B cell (primary cell): ENCODE results near the gene COG5. TPM values are rescaled to one million over a fixed set of nuclear protein-coding genes. Genes with fewer than 3 reads are reported as not detected.

ENCODE experiments used
- ATAC-seq: fragments of 200-7000 bp; cut with Tn5 transposase; one replicate; pipeline ENCODE4 v1.10.0; 2021; ENCODE audit warnings: low read depth, mild to moderate bottlenecking, moderate number of reproducible peaks, moderate library complexity
- CTCF ChIA-PET: fragments of 350-600 bp; sonication (Branson Sonifier 250); formaldehyde crosslinking; loops from one replicate; lab custom pipeline; 2021; ENCODE audit warnings: antibody characterized with exemption, inconsistent platforms; lab: Charles Lee
- POLR2A ChIA-PET: fragments of 350-600 bp; sonication (Branson Sonifier 250); formaldehyde crosslinking; loops from one replicate; lab custom pipeline; 2021; ENCODE audit warnings: antibody characterized with exemption; lab: Charles Lee
- DNase-seq: peaks from one replicate; pipeline ENCODE4 v3.0.0; 2013
- H2AFZ ChIP-seq: 2 replicates; pipeline ENCODE4 v1.6.1; 2012; ENCODE audit warnings: mild to moderate bottlenecking, low read depth, low read length; ENCODE audit not compliant: insufficient read depth, poor library complexity, severe bottlenecking
- H3K27ac ChIP-seq, 2 donors: 1 replicate in 1 of 2; 2 replicates in 1 of 2; pipeline ENCODE4 v1.5.1; 2012 to 2013; ENCODE audit warnings: low read length in 2 of 2, mild to moderate bottlenecking in 2 of 2, moderate library complexity in 1 of 2
- H3K27me3 ChIP-seq, 4 experiments: fragments of 200-600 bp in 1 of 4; sonication (generic) in 1 of 4; replicated peaks in 1 of 4; 1 replicate in 2 of 4; 2 replicates in 2 of 4; pipeline versions ENCODE4 v1.6.1 to v1.7.0; 2013 to 2016; ENCODE audit warnings: low read length in 3 of 4, mild to moderate bottlenecking in 2 of 4, mixed read lengths in 1 of 4, moderate library complexity in 1 of 4; ENCODE audit not compliant: insufficient read depth in 4 of 4, control insufficient read depth in 3 of 4; ENCODE audit errors: control extremely low read depth in 1 of 4
- H3K36me3 ChIP-seq, 2 experiments: replicated peaks in 1 of 2; 1 replicate in 1 of 2; 2 replicates in 1 of 2; pipeline versions ENCODE4 v1.6.1 to v1.7.1; 2013; ENCODE audit warnings: low read length in 1 of 2; ENCODE audit not compliant: insufficient read depth in 2 of 2, control insufficient read depth in 1 of 2; ENCODE audit errors: control extremely low read depth in 1 of 2, extremely low read depth in 1 of 2
- H3K4me1 ChIP-seq, 2 donors: fragments of 200-600 bp in 1 of 2; sonication (generic) in 1 of 2; 1 replicate in 1 of 2; 2 replicates in 1 of 2; pipeline versions ENCODE4 v1.5.1 to v1.6.1; 2013 to 2017; ENCODE audit warnings: low read length in 2 of 2; ENCODE audit not compliant: control insufficient read depth in 2 of 2, insufficient read depth in 2 of 2
- H3K4me2 ChIP-seq: replicated peaks from 2 replicates; pipeline ENCODE3; 2012; ENCODE audit warnings: mild to moderate bottlenecking, low read depth, low read length; ENCODE audit not compliant: poor library complexity, severe bottlenecking
- H3K4me3 ChIP-seq, 5 experiments: fragments of 200-600 bp in 1 of 5; sonication (generic) in 1 of 5; 1 replicate in 3 of 5; 2 replicates in 2 of 5; pipeline versions ENCODE4 v1.5.1 to v1.7.0; 2011 to 2016; ENCODE audit warnings: low read length in 4 of 5, mild to moderate bottlenecking in 4 of 5, low read depth in 2 of 5, control low read depth in 1 of 5, moderate library complexity in 1 of 5; ENCODE audit not compliant: insufficient read depth in 1 of 5; ENCODE audit errors: control extremely low read depth in 1 of 5, extremely low read depth in 1 of 5
- H3K79me2 ChIP-seq: fragments of 200-600 bp; sonication (generic); one replicate; pipeline ENCODE4 v1.6.0; 2016; ENCODE audit warnings: low read length; ENCODE audit not compliant: control insufficient read depth, insufficient read depth
- H3K9ac ChIP-seq: fragments of 200-600 bp; sonication (generic); 2 replicates; pipeline ENCODE4 v1.6.1; 2017; ENCODE audit warnings: mild to moderate bottlenecking, low read length, moderate library complexity
- H3K9me3 ChIP-seq, 3 donors: one replicate each; pipeline versions ENCODE4 v1.6.1 to v1.7.1; 2013; ENCODE audit warnings: low read length in 2 of 3; ENCODE audit not compliant: control insufficient read depth in 2 of 3, insufficient read depth in 1 of 3; ENCODE audit errors: control extremely low read depth in 1 of 3
- H4K20me1 ChIP-seq: 2 replicates; pipeline ENCODE4 v1.6.0; 2012; ENCODE audit warnings: mild to moderate bottlenecking, low read length; ENCODE audit not compliant: insufficient read depth, control insufficient read depth, poor library complexity, severe bottlenecking
- H3K27ac Mint-ChIP-seq: one replicate; pipeline ENCODE4 v1.8.0; 2021; ENCODE audit warnings: mixed read lengths
- H3K27me3 Mint-ChIP-seq: one replicate; pipeline ENCODE4 v1.8.0; 2021; ENCODE audit warnings: mixed read lengths
- H3K4me1 Mint-ChIP-seq: one replicate; pipeline ENCODE4 v1.8.0; 2021; ENCODE audit warnings: mixed read lengths
- H3K4me3 Mint-ChIP-seq: one replicate; pipeline ENCODE4 v1.8.0; 2021; ENCODE audit warnings: mixed read lengths
- H3K9me3 Mint-ChIP-seq: one replicate; pipeline ENCODE4 v1.8.0; 2022; ENCODE audit warnings: mixed read lengths; ENCODE audit not compliant: insufficient read depth
- CTCF ChIP-seq: fragments of 200-600 bp; IDR thresholded peaks from one replicate; pipeline ENCODE4 v1.8.0; 2022; ENCODE audit warnings: antibody characterized with exemption, mild to moderate bottlenecking
- EZH2 ChIP-seq: IDR thresholded peaks from 2 replicates; pipeline ENCODE4 v1.6.1; 2012; ENCODE audit warnings: borderline replicate concordance, low read depth, mild to moderate bottlenecking, moderate library complexity, low read length; ENCODE audit not compliant: insufficient read depth, poor library complexity, severe bottlenecking
- WGBS: methylation state at CpG from one replicate; pipeline ENCODE4 v1.1.5; 2013; ENCODE audit warnings: missing lambda C conversion rate; ENCODE audit not compliant: insufficient coverage; 5-methylcytosine and 5-hydroxymethylcytosine counted together
- intact Hi-C: fragments of 100-400 bp; cut with micrococcal nuclease; formaldehyde crosslinking; loops from one replicate; pipeline ENCODE4 v1.10.0; 2022
- polyA plus RNA-seq: library from polyadenylated mRNA; depleted of rRNA; stranded (reverse); fragments of >200 nt; gene quantifications from 2 replicates; pipeline ENCODE4 v1.2.3, GENCODE V29; 2012
- total RNA-seq, 2 donors: library from RNA; stranded (reverse); fragments of 120-200 nt in 1 of 2; gene quantifications; 1 replicate in 1 of 2; 2 replicates in 1 of 2; pipeline versions ENCODE4 v1.2.3 to v1.2.4, GENCODE V29; 2013 to 2022

The COG5 gene
- total and polyA plus RNA-seq, 2 donors (not counting 1 experiment from before 2014, with no cell fraction given): 7.0 to 73.0 TPM

GRCh38 chr7:107372298-107372697, 191.4 kb downstream of the COG5 start:
- DNase-seq (no peak), ATAC-seq (no peak)
- Histone ChIP-seq H3K9me3 (no peaks in the 10 kb centered on the region), H3K36me3 (peaks cover 4 to 5% of the 10 kb centered on the region in 2 experiments), H3K27ac (no peak overlapping the region), H4K20me1 (no peaks in the 10 kb centered on the region), H3K9ac (no peak overlapping the region), H3K4me2 (no peak overlapping the region), H3K79me2 (no peaks in the 10 kb centered on the region), H2AFZ (no peak overlapping the region), H3K4me3 (no peak overlapping the region), H3K27me3 (no peaks in the 10 kb centered on the region), H3K4me1 (no peaks in the 10 kb centered on the region)
- Mint-ChIP-seq H3K9me3 (no peaks in the 10 kb centered on the region), H3K27ac (no peak overlapping the region), H3K4me1 (no peaks in the 10 kb centered on the region), H3K4me3 (no peak overlapping the region), H3K27me3 (no peaks in the 10 kb centered on the region)
- ChIA-PET POLR2A (no interaction called here), CTCF (no interaction called here)
- no CpG with 5 or more reads among the region's 1 CpG for WGBS
- intact Hi-C loops: no loop called here
- no peak for TF ChIP-seq EZH2
- no peak for TF ChIP-seq CTCF

GRCh38 chr7:107370816-107371215, 192.9 kb downstream of the COG5 start:
- intact Hi-C loops: no loop called here
- POLR2A ChIA-PET: no interaction called here
- TF ChIP-seq EZH2: no peak
- TF ChIP-seq CTCF: no peak
- no peaks in the 10 kb centered on the region for H3K4me1 ChIP-seq
- H3K79me2 ChIP-seq: no peaks in the 10 kb centered on the region
- no peak overlapping the region for H3K9ac ChIP-seq
- no peaks in the 10 kb centered on the region for H4K20me1 ChIP-seq
- WGBS: no CpG with 5 or more reads among the region's 1 CpG
- no peaks in the 10 kb centered on the region for H3K9me3 Mint-ChIP-seq
- no peaks in the 10 kb centered on the region for H3K27me3 Mint-ChIP-seq
- H3K4me2 ChIP-seq: no peak overlapping the region
- peaks cover 4 to 5% of the 10 kb centered on the region in 2 experiments for H3K36me3 ChIP-seq
- H3K27me3 ChIP-seq: no peaks in the 10 kb centered on the region
- DNase-seq (no peak), ATAC-seq (no peak)
- no peaks in the 10 kb centered on the region for H3K4me1 Mint-ChIP-seq
- no peak overlapping the region for H3K4me3 Mint-ChIP-seq
- CTCF ChIA-PET: no interaction called here
- no peak overlapping the region for H3K27ac ChIP-seq
- no peak overlapping the region for H2AFZ ChIP-seq
- no peaks in the 10 kb centered on the region for H3K9me3 ChIP-seq
- no peak overlapping the region for H3K4me3 ChIP-seq
- no peak overlapping the region for H3K27ac Mint-ChIP-seq
